ENCODE results near the gene INF2.

Gene INF2

GRCh38 chr14:104714066-104714465 lies 24.6 kb downstream of the INF2 start:
- CTCF ChIA-PET: no interaction called here
- DNase-seq (ENCODE audit: extremely low spot score): no peak
- TF ChIP-seq CTCF (IDR thresholded peaks at IDR 0.05; ENCODE audit: control extremely low read depth, extremely low read depth, low read depth, missing control alignments): no peak
- POLR2A ChIA-PET: no interaction called here

GRCh38 chr14:104714681-104715080 lies 25.3 kb downstream of the INF2 start:
- ChIA-PET POLR2A (no interaction called here), CTCF (no interaction called here)
- DNase-seq (ENCODE audit: extremely low spot score): no peak
- TF ChIP-seq CTCF (IDR thresholded peaks at IDR 0.05; ENCODE audit: control extremely low read depth, extremely low read depth, low read depth, missing control alignments): no peak

- POLR2A ChIA-PET: no interaction called here
- CTCF ChIA-PET: no interaction called here
- TF ChIP-seq CTCF (IDR thresholded peaks at IDR 0.05; ENCODE audit: control extremely low read depth, extremely low read depth, low read depth, missing control alignments): no peak
- DNase-seq (ENCODE audit: extremely low spot score): no peak
Measured at GRCh38 chr14:104715416-104715815, 26.0 kb downstream of the INF2 start.

- ChIA-PET POLR2A (no interaction called here), CTCF (no interaction called here)
- no peak for TF ChIP-seq CTCF (IDR thresholded peaks at IDR 0.05; ENCODE audit: control extremely low read depth, extremely low read depth, low read depth, missing control alignments)
- no peak for DNase-seq (ENCODE audit: extremely low spot score)
Measured at GRCh38 chr14:104715871-104716270, 26.5 kb downstream of the INF2 start.

GRCh38 chr14:104717137-104717536 lies 27.7 kb downstream of the INF2 start:
- ChIA-PET POLR2A (no interaction called here), CTCF (no interaction called here)
- TF ChIP-seq CTCF (IDR thresholded peaks at IDR 0.05; ENCODE audit: control extremely low read depth, extremely low read depth, low read depth, missing control alignments): no peak
- no peak for DNase-seq (ENCODE audit: extremely low spot score)

GRCh38 chr14:104717646-104718045 lies 28.2 kb downstream of the INF2 start:
- POLR2A ChIA-PET: no interaction called here
- DNase-seq (ENCODE audit: extremely low spot score): no peak
- CTCF ChIA-PET: no interaction called here
- no peak for TF ChIP-seq CTCF (IDR thresholded peaks at IDR 0.05; ENCODE audit: control extremely low read depth, extremely low read depth, low read depth, missing control alignments)

- ChIA-PET POLR2A (no interaction called here), CTCF (no interaction called here)
Measured at GRCh38 chr14:104718147-104718546, 28.7 kb downstream of the INF2 start.

More at GRCh38 chr14:104718147-104718546, 28.7 kb downstream of the INF2 start:
- no peak for DNase-seq (ENCODE audit: extremely low spot score)
- no peak for TF ChIP-seq CTCF (IDR thresholded peaks at IDR 0.05; ENCODE audit: control extremely low read depth, extremely low read depth, low read depth, missing control alignments)
